H1 (cell line): ENCODE results near the gene DNAH1. TPM values are rescaled to one million over a fixed set of nuclear protein-coding genes. Genes with fewer than 3 reads are reported as not detected.

ENCODE experiments used
- ATF2 ChIP-seq: IDR thresholded peaks from 2 replicates; pipeline ENCODE4 v1.6.1; 2012; ENCODE audit warnings: low read length, inconsistent platforms
- GABPA ChIP-seq: IDR thresholded peaks from 2 replicates; pipeline ENCODE4 v1.6.1; 2011; ENCODE audit warnings: mild to moderate bottlenecking, low read length, moderate library complexity, borderline replicate concordance; ENCODE audit not compliant: insufficient read depth
- NRF1 ChIP-seq: IDR thresholded peaks from 2 replicates; pipeline ENCODE4 v1.6.1; 2011; ENCODE audit warnings: mild to moderate bottlenecking, low read depth, low read length, improper control_type of control experiment
- RNF2 ChIP-seq: fragments of 200-900, 300-1000 bp; sonication (generic); IDR thresholded peaks from 2 replicates; pipeline ENCODE4 v1.7.1; 2016; ENCODE audit warnings: borderline replicate concordance, low read depth, mild to moderate bottlenecking, antibody characterized with exemption, low read length; ENCODE audit not compliant: poor library complexity, severe bottlenecking; ENCODE audit errors: missing control alignments
- YY1 ChIP-seq: IDR thresholded peaks from 2 replicates; pipeline ENCODE4 v1.6.1; 2011; ENCODE audit warnings: low read depth, mild to moderate bottlenecking, low read length
- polyA plus RNA-seq, 7 experiments: library from polyadenylated mRNA; depleted of rRNA in 3 of 7; stranded (reverse) in 5 of 7; unstranded in 2 of 7; fragments of >200 nt in 5 of 7; fragments of 200-250 nt in 2 of 7; gene quantifications; 1 replicate in 5 of 7; 2 replicates in 1 of 7; 4 replicates in 1 of 7; pipeline versions ENCODE4 v1.2.1 to v1.2.3, GENCODE V29; 2011 to 2013; ENCODE audit warnings: missing spikeins in 2 of 7, mixed read lengths in 2 of 7
- total RNA-seq: library from RNA; stranded (reverse); fragmentation: NEBNext Ultra II Directional; extraction: Animal tissue kit (Norgen Biotek cat#: 25700); gene quantifications from 2 replicates; pipeline ENCODE4 v1.2.1, GENCODE V29; 2021

DNAH1 gene
- total and polyA plus RNA-seq, 2 of the 8 experiments (the other 6 are each of a cell fraction or from before 2014, with no cell fraction given) = 1.0 to 1.5 TPM

- TF ChIP-seq NRF1 (no peak), GABPA (no peak), RNF2 (no peak), ATF2 (no peak), YY1 (no peak)
Measured at GRCh38 chr3:52435246-52436101, 119.4 kb downstream of the DNAH1 start (continued).
